Suprapubic skin (tissue), 4 donors: ENCODE results near the gene KLF15.
A peak's percentile ranks its signal among the peaks of the same experiment; 100 is the strongest.

Source experiments
- CTCF ChIP-seq, 2 donors: fragments of 200-600 bp in 1 of 2; fragments of 450-650 bp in 1 of 2; sonication (generic) in 1 of 2; IDR thresholded peaks; one replicate each; pipeline ENCODE4 v1.5.1; 2016 to 2019; ENCODE audit warnings: antibody characterized with exemption in 2 of 2, mild to moderate bottlenecking in 1 of 2, moderate library complexity in 1 of 2
- EP300 ChIP-seq: sonication (generic); formaldehyde crosslinking; IDR thresholded peaks from one replicate; pipeline ENCODE4 v1.6.1; 2017; ENCODE audit warnings: antibody characterized with exemption
- POLR2A ChIP-seq, 2 donors: fragments of 450-650 bp; IDR thresholded peaks; one replicate each; pipeline ENCODE4 v1.6.1; 2017; ENCODE audit warnings: antibody characterized with exemption in 2 of 2, mild to moderate bottlenecking in 2 of 2, moderate library complexity in 2 of 2
- POLR2AphosphoS5 ChIP-seq, 3 donors: sonication (generic); formaldehyde crosslinking; IDR thresholded peaks; one replicate each; pipeline ENCODE4 v1.6.1; 2017; ENCODE audit warnings: antibody characterized with exemption in 3 of 3

- TF ChIP-seq CTCF (IDR thresholded peaks at IDR 0.05): peak; percentile 92 to 97
- peak in 2 of 3 donors; percentile 52 to 61 for TF ChIP-seq POLR2AphosphoS5 (IDR thresholded peaks at IDR 0.05)
- TF ChIP-seq POLR2A (IDR thresholded peaks at IDR 0.05): peak in 1 of 2 donors; percentile 41
- TF ChIP-seq EP300: peak; percentile 81
Observed at GRCh38 chr3:126389112-126389793, 32.0 kb upstream of the KLF15 start.
